Adipocyte (in vitro differentiated cells): ENCODE results near the gene MLLT1.

Experiments used
- DNase-seq: peaks from one replicate; pipeline ENCODE4 v3.0.0-alpha.2; 2015; ENCODE audit warnings: low read depth
- H3K27me3 ChIP-seq: replicated peaks from 2 replicates; pipeline ENCODE4 v1.7.0; 2013; ENCODE audit warnings: mild to moderate bottlenecking, low read length, moderate library complexity; ENCODE audit not compliant: control insufficient read depth, insufficient read depth
- H3K36me3 ChIP-seq: 2 replicates; pipeline ENCODE4 v1.7.0; 2013; ENCODE audit warnings: low read length, mild to moderate bottlenecking, moderate library complexity; ENCODE audit not compliant: control insufficient read depth, insufficient read depth, severe bottlenecking
- H3K4me1 ChIP-seq: 2 replicates; pipeline ENCODE4 v1.7.0; 2013; ENCODE audit warnings: mild to moderate bottlenecking, low read length, moderate library complexity; ENCODE audit not compliant: control insufficient read depth, insufficient read depth
- H3K4me3 ChIP-seq: 2 replicates; pipeline ENCODE4 v1.7.0; 2013; ENCODE audit warnings: mild to moderate bottlenecking, low read length, moderate library complexity
- H3K9ac ChIP-seq: 2 replicates; pipeline ENCODE4 v1.7.0; 2013; ENCODE audit warnings: mild to moderate bottlenecking, low read length, moderate library complexity
- H3K9me3 ChIP-seq: 2 replicates; pipeline ENCODE4 v1.7.0; 2013; ENCODE audit warnings: mild to moderate bottlenecking, low read length, moderate library complexity; ENCODE audit not compliant: control insufficient read depth

Gene MLLT1

GRCh38 chr19:6253954-6254733, 25.6 kb downstream of the MLLT1 start:
- Histone ChIP-seq H3K9me3 (no peaks in the 10 kb centered on the region), H3K36me3 (peaks cover 29% of the 10 kb centered on the region), H3K4me3 (no peak overlapping the region), H3K4me1 (peaks cover 3% of the 10 kb centered on the region), H3K27me3 (no peaks in the 10 kb centered on the region), H3K9ac (no peak overlapping the region)
- DNase-seq = no peak

GRCh38 chr19:6252066-6252465, 27.7 kb downstream of the MLLT1 start:
- H3K9me3 ChIP-seq = no peaks in the 10 kb centered on the region
- H3K9ac ChIP-seq = no peak overlapping the region
- peaks cover 3% of the 10 kb centered on the region for H3K4me1 ChIP-seq
- DNase-seq = no peak
- H3K4me3 ChIP-seq = no peak overlapping the region
- H3K27me3 ChIP-seq = no peaks in the 10 kb centered on the region
- H3K36me3 ChIP-seq = peaks cover 13% of the 10 kb centered on the region

- DNase-seq = no peak
- peaks cover 21% of the 10 kb centered on the region for H3K36me3 ChIP-seq
- no peaks in the 10 kb centered on the region for H3K9me3 ChIP-seq
Measured at GRCh38 chr19:6250909-6251308, 28.9 kb downstream of the MLLT1 start.

GRCh38 chr19:6250024-6250615, 29.7 kb downstream of the MLLT1 start:
- Histone ChIP-seq H3K27me3 (no peaks in the 10 kb centered on the region), H3K36me3 (peaks cover 21% of the 10 kb centered on the region), H3K9ac (no peak overlapping the region), H3K4me3 (no peak overlapping the region), H3K9me3 (no peaks in the 10 kb centered on the region), H3K4me1 (peaks cover 3% of the 10 kb centered on the region)
- peak; percentile 34 for DNase-seq

More at GRCh38 chr19:6250909-6251308, 28.9 kb downstream of the MLLT1 start:
- Histone ChIP-seq H3K4me1 (peaks cover 3% of the 10 kb centered on the region), H3K4me3 (no peak overlapping the region), H3K9ac (no peak overlapping the region), H3K27me3 (no peaks in the 10 kb centered on the region)

GRCh38 chr19:6249296-6249695, 30.5 kb downstream of the MLLT1 start:
- Histone ChIP-seq H3K27me3 (no peaks in the 10 kb centered on the region), H3K4me3 (no peak overlapping the region), H3K9me3 (no peaks in the 10 kb centered on the region), H3K36me3 (peaks cover 21% of the 10 kb centered on the region), H3K9ac (no peak overlapping the region), H3K4me1 (peaks cover 3% of the 10 kb centered on the region)
- DNase-seq = no peak

- H3K4me3 ChIP-seq = no peak overlapping the region
- H3K9ac ChIP-seq = no peak overlapping the region
- H3K9me3 ChIP-seq = no peaks in the 10 kb centered on the region
- H3K27me3 ChIP-seq = no peaks in the 10 kb centered on the region
- no peak for DNase-seq
- H3K36me3 ChIP-seq = peaks cover 21% of the 10 kb centered on the region
- peaks cover 3% of the 10 kb centered on the region for H3K4me1 ChIP-seq
Measured at GRCh38 chr19:6248844-6249243, 30.9 kb downstream of the MLLT1 start.

GRCh38 chr19:6248341-6248740, 31.4 kb downstream of the MLLT1 start:
- no peaks in the 10 kb centered on the region for H3K9me3 ChIP-seq
- no peak overlapping the region for H3K9ac ChIP-seq
- peaks cover 21% of the 10 kb centered on the region for H3K36me3 ChIP-seq

GRCh38 chr19:6247007-6247288, 32.8 kb downstream of the MLLT1 start:
- Histone ChIP-seq H3K36me3 (peaks cover 21% of the 10 kb centered on the region), H3K4me3 (no peak overlapping the region), H3K27me3 (no peaks in the 10 kb centered on the region), H3K4me1 (peaks cover 3% of the 10 kb centered on the region), H3K9ac (no peak overlapping the region), H3K9me3 (no peaks in the 10 kb centered on the region)
- DNase-seq = no peak

More at GRCh38 chr19:6248341-6248740, 31.4 kb downstream of the MLLT1 start:
- Histone ChIP-seq H3K4me1 (peaks cover 3% of the 10 kb centered on the region), H3K27me3 (no peaks in the 10 kb centered on the region), H3K4me3 (no peak overlapping the region)
- no peak for DNase-seq

- peaks cover 21% of the 10 kb centered on the region for H3K36me3 ChIP-seq
Measured at GRCh38 chr19:6246174-6247006, 33.4 kb downstream of the MLLT1 start.

GRCh38 chr19:6242677-6243076, 37.1 kb downstream of the MLLT1 start:
- Histone ChIP-seq H3K36me3 (peaks cover 9% of the 10 kb centered on the region), H3K9ac (no peak overlapping the region), H3K4me3 (no peak overlapping the region), H3K27me3 (no peaks in the 10 kb centered on the region), H3K9me3 (no peaks in the 10 kb centered on the region), H3K4me1 (peaks cover 18% of the 10 kb centered on the region)
- no peak for DNase-seq

More at GRCh38 chr19:6246174-6247006, 33.4 kb downstream of the MLLT1 start:
- Histone ChIP-seq H3K9ac (no peak overlapping the region), H3K4me1 (peaks cover 3% of the 10 kb centered on the region), H3K27me3 (no peaks in the 10 kb centered on the region), H3K9me3 (no peaks in the 10 kb centered on the region), H3K4me3 (no peak overlapping the region)
- DNase-seq = no peak

- no peak for DNase-seq
- peaks cover 6% of the 10 kb centered on the region for H3K36me3 ChIP-seq
- no peak overlapping the region for H3K9ac ChIP-seq
- no peaks in the 10 kb centered on the region for H3K9me3 ChIP-seq
- H3K4me1 ChIP-seq = peaks cover 19% of the 10 kb centered on the region
- H3K27me3 ChIP-seq = no peaks in the 10 kb centered on the region
- H3K4me3 ChIP-seq = no peak overlapping the region
Measured at GRCh38 chr19:6241680-6242377, 37.9 kb downstream of the MLLT1 start.
